ENCODE data around the gene C2orf81. TPM values are rescaled to one million over a fixed set of nuclear protein-coding genes. Genes with fewer than 3 reads are reported as not detected.

C2orf81 gene
- polyA plus RNA-seq, 1 donor from 2014 or later = 3.3 TPM

- no peak overlapping the region for H3K4me3 ChIP-seq (ENCODE audit: low read length)
- TF ChIP-seq EZH2 (IDR thresholded peaks at IDR 0.05; ENCODE audit: borderline replicate concordance, insufficient read depth, low read length, poor library complexity, severe bottlenecking) (no peak), RAD21 (conservative IDR thresholded peaks at IDR 0.05) (no peak), POLR2AphosphoS5 (IDR thresholded peaks at IDR 0.05) (no peak), CTCF (IDR thresholded peaks at IDR 0.05; ENCODE audit: poor library complexity, severe bottlenecking) (no peak), MXI1 (conservative IDR thresholded peaks at IDR 0.05; ENCODE audit: poor library complexity, severe bottlenecking) (no peak), SMC3 (conservative IDR thresholded peaks at IDR 0.05; ENCODE audit: poor library complexity) (no peak), REST (IDR thresholded peaks at IDR 0.05; ENCODE audit: borderline replicate concordance) (no peak)
- no peaks in the 10 kb centered on the region for H3K36me3 ChIP-seq (ENCODE audit: insufficient read depth, low read length)
Measured at GRCh38 chr2:74462054-74462785, 40.8 kb upstream of the C2orf81 start.

GRCh38 chr2:74461187-74462053 is 40.0 kb upstream of the C2orf81 start:
- H2AFZ ChIP-seq (ENCODE audit: low read depth, low read length) = no peak overlapping the region
- H3K27ac ChIP-seq (ENCODE audit: low read length) = no peak overlapping the region
- H3F3A ChIP-seq (ENCODE audit: insufficient read depth, low read length, poor library complexity, severe bottlenecking) = no peaks in the 10 kb centered on the region
- no peak overlapping the region for H3K9ac ChIP-seq (ENCODE audit: low read length)
- H3K4me3 ChIP-seq (ENCODE audit: low read length) = no peak overlapping the region
- no peaks in the 10 kb centered on the region for H3K36me3 ChIP-seq (ENCODE audit: insufficient read depth, low read length)
- H3K9me3 ChIP-seq (ENCODE audit: low read length) = no peaks in the 10 kb centered on the region
- no peak for TF ChIP-seq POLR2AphosphoS5 (IDR thresholded peaks at IDR 0.05)
- no peak for TF ChIP-seq REST (IDR thresholded peaks at IDR 0.05; ENCODE audit: borderline replicate concordance)
- no peak for TF ChIP-seq SMC3 (conservative IDR thresholded peaks at IDR 0.05; ENCODE audit: poor library complexity)
- TF ChIP-seq TAF1 (IDR thresholded peaks at IDR 0.05; ENCODE audit: low read depth) = no peak
- no peak for TF ChIP-seq MXI1 (conservative IDR thresholded peaks at IDR 0.05; ENCODE audit: poor library complexity, severe bottlenecking)
- TF ChIP-seq RAD21 (conservative IDR thresholded peaks at IDR 0.05) = no peak
- no peak for TF ChIP-seq EZH2 (IDR thresholded peaks at IDR 0.05; ENCODE audit: borderline replicate concordance, insufficient read depth, low read length, poor library complexity, severe bottlenecking)
- no peak for TF ChIP-seq CTCF (IDR thresholded peaks at IDR 0.05; ENCODE audit: poor library complexity, severe bottlenecking)
- no peak for TF ChIP-seq EP300 (conservative IDR thresholded peaks at IDR 0.05; ENCODE audit: poor library complexity, severe bottlenecking)
- no peak overlapping the region for H3K4me2 ChIP-seq (ENCODE audit: low read length)
- H3K79me2 ChIP-seq (replicated peaks; ENCODE audit: insufficient read depth, low read length) = peaks cover 18% of the 10 kb centered on the region
- H3K27me3 ChIP-seq (ENCODE audit: insufficient read depth, low read depth, low read length) = no peaks in the 10 kb centered on the region
- H4K20me1 ChIP-seq (ENCODE audit: insufficient read depth) = no peaks in the 10 kb centered on the region
- no peaks in the 10 kb centered on the region for H3K9me2 ChIP-seq (ENCODE audit: insufficient read depth, low read length)

More at GRCh38 chr2:74462054-74462785, 40.8 kb upstream of the C2orf81 start:
- H3K9me2 ChIP-seq (ENCODE audit: insufficient read depth, low read length) = no peaks in the 10 kb centered on the region
- no peaks in the 10 kb centered on the region for H3K9me3 ChIP-seq (ENCODE audit: low read length)
- H3K79me2 ChIP-seq (replicated peaks; ENCODE audit: insufficient read depth, low read length) = peaks cover 18% of the 10 kb centered on the region
- H2AFZ ChIP-seq (ENCODE audit: low read depth, low read length) = no peak overlapping the region
- no peak overlapping the region for H3K9ac ChIP-seq (ENCODE audit: low read length)
- no peaks in the 10 kb centered on the region for H3K27me3 ChIP-seq (ENCODE audit: insufficient read depth, low read depth, low read length)
- H3F3A ChIP-seq (ENCODE audit: insufficient read depth, low read length, poor library complexity, severe bottlenecking) = no peaks in the 10 kb centered on the region
- H4K20me1 ChIP-seq (ENCODE audit: insufficient read depth) = no peaks in the 10 kb centered on the region
- no peak overlapping the region for H3K27ac ChIP-seq (ENCODE audit: low read length)
- no peak overlapping the region for H3K4me2 ChIP-seq (ENCODE audit: low read length)

Data from neural cell (in vitro differentiated cells).